ENCODE measurements around the gene SPATA31E1.

SPATA31E1 gene

DNA sequence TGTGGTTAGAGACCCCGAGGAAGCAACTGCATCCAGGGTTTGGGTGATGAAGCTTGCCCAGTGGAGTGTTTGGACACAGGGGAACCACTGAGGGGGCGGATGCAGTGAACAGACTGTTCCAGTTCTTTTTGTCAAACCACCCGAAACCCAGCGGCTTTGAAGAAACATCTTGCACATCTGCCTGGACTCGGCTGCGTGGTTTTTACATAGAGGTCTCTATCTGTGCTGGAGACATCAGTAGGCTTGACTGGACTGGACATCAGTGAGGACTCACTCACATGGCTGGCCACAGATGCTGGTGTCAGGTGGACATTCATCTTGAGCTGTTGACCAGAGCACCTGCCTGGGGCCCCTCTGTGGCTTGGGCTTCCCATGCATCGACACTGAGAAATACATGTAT, 15.3 kb upstream of the SPATA31E1 start:
- WGBS (ENCODE audit: extremely low coverage, insufficient coverage, insufficient read length), result no CpG with 5 or more reads among the region's 7 CpGs
- Histone ChIP-seq H3K79me1 (ENCODE audit: low read length) (no peaks in the 10 kb centered on the region), H2BK12ac (ENCODE audit: low read length) (no peak overlapping the region), H2BK120ac (ENCODE audit: insufficient read depth, low read length, poor library complexity) (no peak overlapping the region), H3K4me2 (ENCODE audit: low read length) (no peak overlapping the region), H3K27me3 (ENCODE audit: insufficient read depth, low read length) (no peaks in the 10 kb centered on the region), H3K14ac (ENCODE audit: low read length) (no peak overlapping the region), H2BK5ac (ENCODE audit: low read depth, low read length, poor library complexity) (no peak overlapping the region), H2AK5ac (ENCODE audit: low read length) (no peak overlapping the region), H4K91ac (ENCODE audit: low read depth, low read length) (no peak overlapping the region), H3K4me3 (ENCODE audit: low read depth, low read length) (no peak overlapping the region), H4K8ac (ENCODE audit: low read depth, low read length) (no peak overlapping the region), H4K12ac (ENCODE audit: low read depth, low read length) (no peak overlapping the region), H3K9ac (ENCODE audit: low read length) (no peak overlapping the region), H3K4ac (ENCODE audit: low read depth, low read length) (no peak overlapping the region), H3K27ac (ENCODE audit: low read depth, low read length) (no peak overlapping the region), H3K36me3 (ENCODE audit: control insufficient read depth in 1 of 2, insufficient read depth in 2 of 2, low read length in 2 of 2) (no peaks in the 10 kb centered on the region), H3K9me3 (ENCODE audit: insufficient read depth, low read depth, low read length) (peaks cover 7% of the 10 kb centered on the region), H3K23ac (ENCODE audit: low read length) (no peak overlapping the region), H3K4me1 (ENCODE audit: control insufficient read depth in 1 of 2, insufficient read depth in 2 of 2, low read length in 2 of 2) (peaks cover 6 to 14% of the 10 kb centered on the region in 2 experiments), H2AFZ (ENCODE audit: insufficient read depth, low read length, poor library complexity) (no peak overlapping the region), H3K18ac (ENCODE audit: low read length) (no peak overlapping the region), H3K79me2 (ENCODE audit: control insufficient read depth, insufficient read depth, low read length, poor library complexity) (no peaks in the 10 kb centered on the region)
- DNase-seq, result no peak

DNA sequence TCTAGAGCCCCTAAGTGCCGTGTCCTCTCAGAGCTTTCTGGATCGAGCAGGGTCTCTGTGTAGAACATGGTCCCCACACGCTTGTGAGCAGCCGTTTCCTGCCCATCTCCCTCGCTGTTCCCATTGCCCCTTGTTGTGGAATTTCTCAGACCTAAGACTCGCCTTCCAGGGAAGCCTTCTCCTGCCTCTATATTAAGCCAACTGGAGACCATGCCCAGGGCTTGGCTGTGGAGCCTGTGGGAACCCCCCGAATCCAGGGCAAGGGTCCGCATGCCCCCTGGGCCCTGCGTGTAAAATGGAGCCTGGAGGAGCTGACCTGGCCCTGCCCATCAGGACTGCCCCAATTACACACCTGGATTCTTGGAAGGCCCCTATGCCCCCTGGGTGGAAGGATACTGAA, 14.5 kb upstream of the SPATA31E1 start:
- H3K4ac ChIP-seq (ENCODE audit: low read depth, low read length), result no peak overlapping the region
- H2AFZ ChIP-seq (ENCODE audit: insufficient read depth, low read length, poor library complexity), result no peak overlapping the region
- H4K12ac ChIP-seq (ENCODE audit: low read depth, low read length), result no peak overlapping the region
- H2AK5ac ChIP-seq (ENCODE audit: low read length), result no peak overlapping the region
- no peak overlapping the region for H2BK5ac ChIP-seq (ENCODE audit: low read depth, low read length, poor library complexity)
- no peak overlapping the region for H3K9ac ChIP-seq (ENCODE audit: low read length)
- no peak overlapping the region for H3K23ac ChIP-seq (ENCODE audit: low read length)
- H3K27me3 ChIP-seq (ENCODE audit: insufficient read depth, low read length), result no peaks in the 10 kb centered on the region
- no peak overlapping the region for H4K8ac ChIP-seq (ENCODE audit: low read depth, low read length)
- no peaks in the 10 kb centered on the region for H3K36me3 ChIP-seq (ENCODE audit: control insufficient read depth in 1 of 2, insufficient read depth in 2 of 2, low read length in 2 of 2)
- no peak overlapping the region for H3K14ac ChIP-seq (ENCODE audit: low read length)
- no peak overlapping the region for H2BK12ac ChIP-seq (ENCODE audit: low read length)
- H3K79me1 ChIP-seq (ENCODE audit: low read length), result no peaks in the 10 kb centered on the region
- H3K4me1 ChIP-seq (ENCODE audit: control insufficient read depth in 1 of 2, insufficient read depth in 2 of 2, low read length in 2 of 2), result peaks cover 6 to 11% of the 10 kb centered on the region in 2 experiments
- no peak overlapping the region for H4K91ac ChIP-seq (ENCODE audit: low read depth, low read length)
- peaks cover 7% of the 10 kb centered on the region for H3K9me3 ChIP-seq (ENCODE audit: insufficient read depth, low read depth, low read length)
- no peaks in the 10 kb centered on the region for H3K79me2 ChIP-seq (ENCODE audit: control insufficient read depth, insufficient read depth, low read length, poor library complexity)
- no peak for DNase-seq
- no peak overlapping the region for H3K18ac ChIP-seq (ENCODE audit: low read length)
- H3K27ac ChIP-seq (ENCODE audit: low read depth, low read length), result no peak overlapping the region
- no peak overlapping the region for H2BK120ac ChIP-seq (ENCODE audit: insufficient read depth, low read length, poor library complexity)
- WGBS (ENCODE audit: extremely low coverage, insufficient coverage, insufficient read length), result no CpG with 5 or more reads among the region's 9 CpGs
- H3K4me3 ChIP-seq (ENCODE audit: low read depth, low read length), result no peak overlapping the region
- no peak overlapping the region for H3K4me2 ChIP-seq (ENCODE audit: low read length)

DNA sequence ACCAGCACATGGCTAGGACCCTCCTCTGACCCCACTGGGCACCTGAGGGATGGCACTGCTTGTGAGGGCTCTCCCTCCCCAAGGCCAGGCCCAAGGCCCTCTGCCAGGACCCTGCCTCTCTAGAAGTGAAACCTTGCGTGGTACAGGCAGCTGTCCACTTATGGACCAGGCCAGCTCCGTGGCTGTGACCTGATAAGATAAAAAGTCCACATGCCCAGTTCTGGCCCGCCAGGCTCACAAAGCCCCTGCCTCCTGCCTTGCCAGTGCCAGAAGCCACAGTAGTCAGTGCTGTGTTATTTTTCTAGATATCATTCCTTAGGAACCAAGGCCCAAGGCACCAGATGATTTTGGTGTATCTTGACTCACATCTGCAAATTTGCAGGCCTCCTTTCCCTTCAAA, 14.0 kb upstream of the SPATA31E1 start:
- Histone ChIP-seq H3K9me3 (ENCODE audit: insufficient read depth, low read depth, low read length) (peaks cover 7% of the 10 kb centered on the region), H4K8ac (ENCODE audit: low read depth, low read length) (no peak overlapping the region), H3K79me2 (ENCODE audit: control insufficient read depth, insufficient read depth, low read length, poor library complexity) (no peaks in the 10 kb centered on the region), H3K14ac (ENCODE audit: low read length) (no peak overlapping the region), H2BK5ac (ENCODE audit: low read depth, low read length, poor library complexity) (no peak overlapping the region), H3K4ac (ENCODE audit: low read depth, low read length) (no peak overlapping the region), H2AK5ac (ENCODE audit: low read length) (no peak overlapping the region), H3K36me3 (ENCODE audit: control insufficient read depth in 1 of 2, insufficient read depth in 2 of 2, low read length in 2 of 2) (no peaks in the 10 kb centered on the region), H3K4me1 (ENCODE audit: control insufficient read depth in 1 of 2, insufficient read depth in 2 of 2, low read length in 2 of 2) (peaks cover 6 to 11% of the 10 kb centered on the region in 2 experiments), H3K27ac (ENCODE audit: low read depth, low read length) (no peak overlapping the region), H3K23ac (ENCODE audit: low read length) (no peak overlapping the region), H3K4me3 (ENCODE audit: low read depth, low read length) (no peak overlapping the region), H4K12ac (ENCODE audit: low read depth, low read length) (no peak overlapping the region), H3K4me2 (ENCODE audit: low read length) (no peak overlapping the region), H3K9ac (ENCODE audit: low read length) (no peak overlapping the region), H3K18ac (ENCODE audit: low read length) (no peak overlapping the region), H4K91ac (ENCODE audit: low read depth, low read length) (no peak overlapping the region), H2AFZ (ENCODE audit: insufficient read depth, low read length, poor library complexity) (no peak overlapping the region), H2BK12ac (ENCODE audit: low read length) (no peak overlapping the region), H3K79me1 (ENCODE audit: low read length) (no peaks in the 10 kb centered on the region), H3K27me3 (ENCODE audit: insufficient read depth, low read length) (no peaks in the 10 kb centered on the region), H2BK120ac (ENCODE audit: insufficient read depth, low read length, poor library complexity) (no peak overlapping the region)
- no CpG with 5 or more reads among the region's 3 CpGs for WGBS (ENCODE audit: extremely low coverage, insufficient coverage, insufficient read length)
- DNase-seq, result no peak

DNA sequence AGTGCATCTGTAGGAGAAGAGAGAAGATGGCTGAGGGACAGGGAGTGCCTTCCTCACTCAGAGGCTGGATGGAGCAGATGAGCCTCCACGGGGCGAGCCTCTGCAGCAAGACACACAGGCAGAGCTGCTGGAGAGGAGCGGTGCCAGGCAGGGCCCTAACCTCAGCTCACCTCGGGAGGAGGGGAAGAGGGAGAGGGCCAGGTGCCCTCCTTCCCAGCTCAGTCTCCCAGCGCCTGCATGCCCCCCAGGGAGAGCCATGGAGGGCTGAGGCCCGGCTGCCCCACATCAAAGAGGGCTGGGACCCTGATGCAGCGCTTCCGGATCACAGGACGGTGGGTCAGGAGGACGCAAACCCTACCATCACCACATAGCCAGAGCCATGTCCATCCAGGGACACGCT, 13.6 kb upstream of the SPATA31E1 start:
- Histone ChIP-seq H2AFZ (ENCODE audit: insufficient read depth, low read length, poor library complexity) (no peak overlapping the region), H2BK5ac (ENCODE audit: low read depth, low read length, poor library complexity) (no peak overlapping the region), H3K4me1 (ENCODE audit: control insufficient read depth in 1 of 2, insufficient read depth in 2 of 2, low read length in 2 of 2) (peaks cover 6 to 11% of the 10 kb centered on the region in 2 experiments), H2BK12ac (ENCODE audit: low read length) (no peak overlapping the region), H3K36me3 (ENCODE audit: control insufficient read depth in 1 of 2, insufficient read depth in 2 of 2, low read length in 2 of 2) (no peaks in the 10 kb centered on the region), H2AK5ac (ENCODE audit: low read length) (no peak overlapping the region), H4K8ac (ENCODE audit: low read depth, low read length) (no peak overlapping the region), H3K79me1 (ENCODE audit: low read length) (no peaks in the 10 kb centered on the region), H2BK120ac (ENCODE audit: insufficient read depth, low read length, poor library complexity) (no peak overlapping the region), H3K4ac (ENCODE audit: low read depth, low read length) (no peak overlapping the region), H4K12ac (ENCODE audit: low read depth, low read length) (no peak overlapping the region), H3K4me3 (ENCODE audit: low read depth, low read length) (no peak overlapping the region), H3K27me3 (ENCODE audit: insufficient read depth, low read length) (no peaks in the 10 kb centered on the region), H3K4me2 (ENCODE audit: low read length) (no peak overlapping the region), H3K18ac (ENCODE audit: low read length) (no peak overlapping the region), H3K27ac (ENCODE audit: low read depth, low read length) (no peak overlapping the region), H3K23ac (ENCODE audit: low read length) (no peak overlapping the region), H4K91ac (ENCODE audit: low read depth, low read length) (no peak overlapping the region), H3K9me3 (ENCODE audit: insufficient read depth, low read depth, low read length) (peaks cover 7% of the 10 kb centered on the region), H3K14ac (ENCODE audit: low read length) (no peak overlapping the region), H3K79me2 (ENCODE audit: control insufficient read depth, insufficient read depth, low read length, poor library complexity) (no peaks in the 10 kb centered on the region), H3K9ac (ENCODE audit: low read length) (no peak overlapping the region)
- no CpG with 5 or more reads among the region's 11 CpGs for WGBS (ENCODE audit: extremely low coverage, insufficient coverage, insufficient read length)
- no peak for DNase-seq
